C4-2B (cell line): ENCODE data around the gene BEND7.

Source experiments
- H3K27ac ChIP-seq: fragments of 450-650 bp; 2 replicates; pipeline ENCODE4 v1.5.1; 2017
- CTCF ChIP-seq: fragments of 450-650 bp; conservative IDR thresholded peaks from 2 replicates; pipeline ENCODE4 v1.5.1; 2017; ENCODE audit warnings: mild to moderate bottlenecking
- ZFX ChIP-seq: fragments of 450-650 bp; IDR thresholded peaks from 2 replicates; pipeline ENCODE4 v1.6.1; 2017

The BEND7 gene

GRCh38 chr10:13457958-13458686 is 70.7 kb downstream of the BEND7 start:
- TF ChIP-seq CTCF, result no peak
- TF ChIP-seq ZFX, result no peak
- no peak overlapping the region for H3K27ac ChIP-seq

- TF ChIP-seq ZFX (no peak), CTCF (no peak)
- no peak overlapping the region for H3K27ac ChIP-seq
Observed at GRCh38 chr10:13453896-13454295, 74.9 kb downstream of the BEND7 start.

- TF ChIP-seq CTCF (no peak), ZFX (no peak)
- H3K27ac ChIP-seq, result no peak overlapping the region
Observed at GRCh38 chr10:13450069-13450468, 78.7 kb downstream of the BEND7 start.

- no peak for TF ChIP-seq ZFX
- TF ChIP-seq CTCF, result no peak
- H3K27ac ChIP-seq, result no peak overlapping the region
Observed at GRCh38 chr10:13449296-13449695, 79.5 kb downstream of the BEND7 start.

- TF ChIP-seq CTCF (no peak), ZFX (no peak)
- no peak overlapping the region for H3K27ac ChIP-seq
Observed at GRCh38 chr10:13448216-13448615, 80.6 kb downstream of the BEND7 start.

GRCh38 chr10:13445656-13446400 is 83.0 kb downstream of the BEND7 start:
- TF ChIP-seq ZFX (no peak), CTCF (no peak)
- H3K27ac ChIP-seq, result no peak overlapping the region

GRCh38 chr10:13441476-13441875 is 87.3 kb downstream of the BEND7 start:
- TF ChIP-seq CTCF, result no peak
- TF ChIP-seq ZFX, result no peak
- H3K27ac ChIP-seq, result no peak overlapping the region
